Astrocyte (in vitro differentiated cells and primary cell): ENCODE measurements around the gene NUDT15. TPM values are rescaled to one million over a fixed set of nuclear protein-coding genes. Genes with fewer than 3 reads are reported as not detected.

ENCODE experiments used
- DNase-seq: peaks from one replicate; pipeline ENCODE4 v3.0.0-alpha.2; 2010; ENCODE audit warnings: low read depth
- FAIRE-seq: peaks from 2 replicates; lab custom pipeline; 2011; peaks lifted over from hg19 to GRCh38; lab: Jason Lieb, UNC
- H2AFZ ChIP-seq: 2 replicates; pipeline ENCODE4 v1.6.0; 2012; ENCODE audit warnings: low read depth, low read length, inconsistent platforms
- H3K27ac ChIP-seq: 2 replicates; pipeline ENCODE4 v1.5.1; 2011; ENCODE audit warnings: low read depth, low read length, inconsistent platforms
- H3K27me3 ChIP-seq: 2 replicates; pipeline ENCODE4 v1.6.0; 2011; ENCODE audit warnings: low read length, inconsistent platforms; ENCODE audit not compliant: insufficient read depth
- H3K36me3 ChIP-seq: 2 replicates; pipeline ENCODE4 v1.5.1; 2011; ENCODE audit warnings: low read length, inconsistent platforms; ENCODE audit not compliant: insufficient read depth
- H3K4me1 ChIP-seq: 2 replicates; pipeline ENCODE4 v1.5.1; 2011; ENCODE audit warnings: low read length, inconsistent platforms; ENCODE audit not compliant: insufficient read depth
- H3K4me2 ChIP-seq: 2 replicates; pipeline ENCODE4 v1.6.0; 2012; ENCODE audit warnings: low read length, inconsistent platforms
- H3K4me3 ChIP-seq: 2 replicates; pipeline ENCODE4 v1.5.1; 2011; ENCODE audit warnings: low read depth, mild to moderate bottlenecking, low read length, inconsistent platforms; ENCODE audit not compliant: insufficient read depth
- H3K79me2 ChIP-seq: 2 replicates; pipeline ENCODE4 v1.6.0; 2012; ENCODE audit warnings: mild to moderate bottlenecking, low read length, inconsistent platforms; ENCODE audit not compliant: insufficient read depth
- H3K9ac ChIP-seq: 2 replicates; pipeline ENCODE4 v1.6.0; 2012; ENCODE audit warnings: mild to moderate bottlenecking, low read length, inconsistent platforms
- H3K9me3 ChIP-seq: 2 replicates; pipeline ENCODE4 v1.5.1; 2012; ENCODE audit warnings: low read depth, mild to moderate bottlenecking, low read length, inconsistent platforms; ENCODE audit not compliant: insufficient read depth
- H4K20me1 ChIP-seq: 2 replicates; pipeline ENCODE4 v1.6.0; 2012; ENCODE audit warnings: low read length, inconsistent platforms; ENCODE audit not compliant: insufficient read depth
- H3K27ac Mint-ChIP-seq: one replicate; pipeline ENCODE4 v1.8.0; 2021; ENCODE audit warnings: mild to moderate bottlenecking, mixed read lengths; ENCODE audit not compliant: unreplicated experiment
- H3K27me3 Mint-ChIP-seq: one replicate; pipeline ENCODE4 v1.8.0; 2021; ENCODE audit warnings: low read depth, mixed read lengths; ENCODE audit not compliant: unreplicated experiment
- H3K36me3 Mint-ChIP-seq: one replicate; pipeline ENCODE4 v1.8.0; 2021; ENCODE audit warnings: low read depth, mixed read lengths; ENCODE audit not compliant: unreplicated experiment
- H3K4me1 Mint-ChIP-seq: one replicate; pipeline ENCODE4 v1.8.0; 2021; ENCODE audit warnings: low read depth, mixed read lengths; ENCODE audit not compliant: unreplicated experiment
- H3K4me3 Mint-ChIP-seq: one replicate; pipeline ENCODE4 v1.8.0; 2021; ENCODE audit warnings: mild to moderate bottlenecking, moderate library complexity, mixed read lengths; ENCODE audit not compliant: unreplicated experiment
- H3K9me3 Mint-ChIP-seq: one replicate; pipeline ENCODE4 v1.8.0; 2021; ENCODE audit warnings: mild to moderate bottlenecking, mixed read lengths; ENCODE audit not compliant: unreplicated experiment
- EZH2 ChIP-seq: IDR thresholded peaks from 2 replicates; pipeline ENCODE4 v1.6.1; 2012; ENCODE audit warnings: mild to moderate bottlenecking, low read length, inconsistent platforms; ENCODE audit not compliant: insufficient read depth
- total RNA-seq: library from RNA; stranded (reverse); gene quantifications from 2 replicates; pipeline ENCODE4 v1.2.1, GENCODE V29; 2021
- TF ChIP-seq, protein P1 (sequence below): IDR thresholded peaks from 2 replicates; pipeline ENCODE4 v1.5.1; 2011; ENCODE audit warnings: low read depth, mild to moderate bottlenecking, inconsistent platforms, low read length, moderate library complexity; ENCODE audit not compliant: insufficient read depth

Gene NUDT15
- total RNA-seq, 1 donor from 2014 or later, result 15.2 TPM

DNA sequence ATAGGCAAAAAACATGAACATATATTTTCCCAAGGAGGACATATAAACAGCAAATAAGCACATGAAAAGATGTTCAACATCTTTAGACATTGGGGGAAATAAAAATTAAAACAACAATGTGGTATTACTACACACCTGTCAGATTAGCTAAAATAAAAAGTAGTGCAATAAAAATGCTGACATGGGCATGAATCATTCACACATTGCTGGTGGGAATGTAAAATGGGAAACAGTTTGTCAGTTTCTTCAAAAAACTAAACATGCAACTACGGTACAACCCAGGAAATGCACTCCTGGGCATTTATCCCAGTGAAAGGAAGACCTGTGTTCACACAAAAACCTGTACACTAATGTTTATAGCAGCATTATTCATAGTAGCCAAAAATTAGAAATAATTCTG, 31.1 kb upstream of the NUDT15 start:
- no peaks in the 10 kb centered on the region for H3K9me3 ChIP-seq
- H3K4me2 ChIP-seq, result no peak overlapping the region
- H3K9me3 Mint-ChIP-seq, result no peaks in the 10 kb centered on the region
- H4K20me1 ChIP-seq, result no peaks in the 10 kb centered on the region
- H3K27ac ChIP-seq, result no peak overlapping the region
- FAIRE-seq (no peak), DNase-seq (peak; percentile 6)
- H3K79me2 ChIP-seq, result no peaks in the 10 kb centered on the region
- H3K4me1 Mint-ChIP-seq, result peaks cover 14% of the 10 kb centered on the region
- no peak overlapping the region for H3K27ac Mint-ChIP-seq
- TF ChIP-seq, protein P1, sequence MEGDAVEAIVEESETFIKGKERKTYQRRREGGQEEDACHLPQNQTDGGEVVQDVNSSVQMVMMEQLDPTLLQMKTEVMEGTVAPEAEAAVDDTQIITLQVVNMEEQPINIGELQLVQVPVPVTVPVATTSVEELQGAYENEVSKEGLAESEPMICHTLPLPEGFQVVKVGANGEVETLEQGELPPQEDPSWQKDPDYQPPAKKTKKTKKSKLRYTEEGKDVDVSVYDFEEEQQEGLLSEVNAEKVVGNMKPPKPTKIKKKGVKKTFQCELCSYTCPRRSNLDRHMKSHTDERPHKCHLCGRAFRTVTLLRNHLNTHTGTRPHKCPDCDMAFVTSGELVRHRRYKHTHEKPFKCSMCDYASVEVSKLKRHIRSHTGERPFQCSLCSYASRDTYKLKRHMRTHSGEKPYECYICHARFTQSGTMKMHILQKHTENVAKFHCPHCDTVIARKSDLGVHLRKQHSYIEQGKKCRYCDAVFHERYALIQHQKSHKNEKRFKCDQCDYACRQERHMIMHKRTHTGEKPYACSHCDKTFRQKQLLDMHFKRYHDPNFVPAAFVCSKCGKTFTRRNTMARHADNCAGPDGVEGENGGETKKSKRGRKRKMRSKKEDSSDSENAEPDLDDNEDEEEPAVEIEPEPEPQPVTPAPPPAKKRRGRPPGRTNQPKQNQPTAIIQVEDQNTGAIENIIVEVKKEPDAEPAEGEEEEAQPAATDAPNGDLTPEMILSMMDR, result no peak
- no peak for TF ChIP-seq EZH2
- no peak overlapping the region for H3K4me3 Mint-ChIP-seq
- H3K4me1 ChIP-seq, result peaks cover 3% of the 10 kb centered on the region
- H3K36me3 ChIP-seq, result no peaks in the 10 kb centered on the region
- H3K27me3 Mint-ChIP-seq, result no peaks in the 10 kb centered on the region
- no peak overlapping the region for H3K4me3 ChIP-seq
- no peaks in the 10 kb centered on the region for H3K36me3 Mint-ChIP-seq
- H3K9ac ChIP-seq, result no peak overlapping the region
- no peaks in the 10 kb centered on the region for H3K27me3 ChIP-seq
- H2AFZ ChIP-seq, result no peak overlapping the region

DNA sequence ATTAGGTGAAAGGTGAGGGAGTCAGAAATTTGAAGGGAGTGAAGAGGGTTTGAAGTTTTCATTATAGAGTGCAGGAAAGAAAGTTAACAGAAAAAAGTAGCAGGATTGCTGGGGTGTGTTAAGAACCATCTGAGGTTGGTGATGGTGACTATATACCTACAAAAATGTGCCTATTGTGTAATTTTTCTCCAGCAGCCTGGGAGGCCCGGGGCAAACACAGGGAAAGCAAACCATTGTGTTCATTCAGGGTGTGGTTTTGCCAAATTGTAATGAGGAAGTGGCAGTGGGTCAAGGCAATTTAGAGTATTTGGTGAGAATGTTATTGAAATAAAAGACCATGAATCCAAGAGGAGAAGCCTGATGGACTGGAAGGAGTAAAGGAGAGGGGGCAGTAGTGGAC, 28.2 kb upstream of the NUDT15 start:
- DNase-seq (peak; percentile 66), FAIRE-seq (no peak)
- Histone ChIP-seq H3K27me3 (no peaks in the 10 kb centered on the region), H3K79me2 (no peaks in the 10 kb centered on the region), H3K4me2 (no peak overlapping the region), H3K9ac (no peak overlapping the region), H3K27ac (no peak overlapping the region), H2AFZ (no peak overlapping the region), H3K36me3 (no peaks in the 10 kb centered on the region), H3K9me3 (no peaks in the 10 kb centered on the region), H4K20me1 (no peaks in the 10 kb centered on the region), H3K4me3 (no peak overlapping the region), H3K4me1 (no peaks in the 10 kb centered on the region)
- Mint-ChIP-seq H3K4me1 (peaks cover 8% of the 10 kb centered on the region), H3K27me3 (no peaks in the 10 kb centered on the region), H3K27ac (no peak overlapping the region), H3K9me3 (no peaks in the 10 kb centered on the region), H3K36me3 (no peaks in the 10 kb centered on the region), H3K4me3 (no peak overlapping the region)
- TF ChIP-seq, protein P1, result no peak
- TF ChIP-seq EZH2, result no peak

DNA sequence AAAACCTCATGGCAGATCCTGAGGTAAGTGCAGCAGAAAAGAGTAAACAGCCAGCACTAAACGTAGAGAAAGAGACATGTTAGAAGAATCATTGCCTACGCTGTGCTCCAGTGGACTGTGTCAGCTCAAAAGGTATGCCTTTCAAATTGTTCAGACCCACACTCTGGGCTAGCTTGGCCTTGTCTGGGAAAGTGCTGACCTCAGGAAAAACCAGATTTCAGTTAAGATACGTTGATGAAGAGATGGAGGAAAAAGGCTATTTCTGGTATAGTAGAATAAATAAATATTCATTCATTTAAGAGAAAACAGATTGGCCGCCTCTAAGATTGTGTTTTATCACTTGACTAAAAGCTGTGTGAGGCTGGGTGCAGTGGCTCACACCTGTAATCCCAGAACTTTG, 26.8 kb upstream of the NUDT15 start:
- Histone ChIP-seq H3K27ac (no peak overlapping the region), H3K27me3 (no peaks in the 10 kb centered on the region)
- no peak overlapping the region for H3K27ac Mint-ChIP-seq

More for the DNA sequence above, 26.8 kb upstream of the NUDT15 start:
- H3K4me1 Mint-ChIP-seq, result peaks cover 8% of the 10 kb centered on the region
- TF ChIP-seq, protein P1, result no peak
- no peak for TF ChIP-seq EZH2
- no peak overlapping the region for H3K4me3 Mint-ChIP-seq
- Histone ChIP-seq H3K4me3 (no peak overlapping the region), H3K4me2 (no peak overlapping the region), H2AFZ (no peak overlapping the region), H3K4me1 (no peaks in the 10 kb centered on the region), H3K9ac (no peak overlapping the region), H3K79me2 (no peaks in the 10 kb centered on the region), H3K36me3 (no peaks in the 10 kb centered on the region), H4K20me1 (no peaks in the 10 kb centered on the region), H3K9me3 (no peaks in the 10 kb centered on the region)
- H3K36me3 Mint-ChIP-seq, result no peaks in the 10 kb centered on the region
- FAIRE-seq, result no peak
- DNase-seq, result no peak
- no peaks in the 10 kb centered on the region for H3K27me3 Mint-ChIP-seq
- H3K9me3 Mint-ChIP-seq, result no peaks in the 10 kb centered on the region
